GM12891 (cell line): ENCODE results near the gene ANAPC15.

Source experiments
- PAX5 ChIP-seq: IDR thresholded peaks from 2 replicates; pipeline ENCODE4 v1.6.1; 2011; ENCODE audit warnings: low read length, moderate library complexity, mild to moderate bottlenecking; ENCODE audit not compliant: insufficient read depth, severe bottlenecking
- POLR2A ChIP-seq: IDR thresholded peaks from 2 replicates; pipeline ENCODE4 v1.6.1; 2011; ENCODE audit warnings: low read depth, low read length, control low read depth
- POLR2AphosphoS5 ChIP-seq: IDR thresholded peaks from 2 replicates; pipeline ENCODE4 v1.6.1; 2011; ENCODE audit warnings: low read depth, low read length, control low read depth
- POU2F2 ChIP-seq: IDR thresholded peaks from 2 replicates; pipeline ENCODE4 v1.6.1; 2011; ENCODE audit warnings: low read depth, mild to moderate bottlenecking, control low read depth, low read length, moderate library complexity
- SPI1 ChIP-seq: IDR thresholded peaks from 2 replicates; pipeline ENCODE4 v1.6.1; 2011; ENCODE audit warnings: low read depth, low read length, control low read depth
- TAF1 ChIP-seq: IDR thresholded peaks from 2 replicates; pipeline ENCODE4 v1.6.1; 2011; ENCODE audit warnings: low read depth, low read length, control low read depth

GRCh38 chr11:72066855-72067254, 45.6 kb downstream of the ANAPC15 start:
- TF ChIP-seq SPI1: no peak
- TF ChIP-seq TAF1: no peak
- TF ChIP-seq POLR2A: no peak
- no peak for TF ChIP-seq POLR2AphosphoS5
- no peak for TF ChIP-seq POU2F2
- TF ChIP-seq PAX5: no peak
